HG02884 (cell line): ENCODE data around the gene ENTPD6.

Experiments used
- ATAC-seq: cut with Tn5 transposase; IDR thresholded peaks from one replicate; pipeline ENCODE4 v1.9.1; 2021; ENCODE audit warnings: mild to moderate bottlenecking, moderate library complexity; ENCODE audit not compliant: unreplicated experiment

Gene ENTPD6

GRCh38 chr20:25274481-25274880, 79.0 kb downstream of the ENTPD6 start:
- no peak for ATAC-seq

GRCh38 chr20:25274891-25275812, 79.6 kb downstream of the ENTPD6 start:
- no peak for ATAC-seq

GRCh38 chr20:25275813-25276532, 80.5 kb downstream of the ENTPD6 start:
- no peak for ATAC-seq
